NK-92 (cell line): ENCODE results near the gene RIC3.

Source experiments
- DNase-seq: peaks from one replicate; lab custom pipeline; 2025; ENCODE audit not compliant: unreplicated experiment; lab: John Stamatoyannopoulos, UW

RIC3 gene

GRCh38 chr11:8168485-8169257, at the start of gene RIC3:
Gene RIC3, minus strand, starts transcription at chr11:8169025. Its CDS starts 36 bp downstream, at chr11:8168989.
- DNase-seq, result no peak

- DNase-seq, result no peak
Measured at GRCh38 chr11:8218409-8218808, 49.6 kb upstream of the RIC3 start.

GRCh38 chr11:8217926-8218325, 49.1 kb upstream of the RIC3 start:
- DNase-seq, result no peak

GRCh38 chr11:8217136-8217535, 48.3 kb upstream of the RIC3 start:
- no peak for DNase-seq

GRCh38 chr11:8213376-8213775, 44.6 kb upstream of the RIC3 start:
- no peak for DNase-seq

GRCh38 chr11:8209208-8209807, 40.5 kb upstream of the RIC3 start:
- DNase-seq, result no peak

GRCh38 chr11:8207080-8208000, 38.5 kb upstream of the RIC3 start:
- DNase-seq, result no peak

GRCh38 chr11:8206251-8207079, 37.6 kb upstream of the RIC3 start:
- no peak for DNase-seq

GRCh38 chr11:8205566-8205965, 36.7 kb upstream of the RIC3 start:
- no peak for DNase-seq

- no peak for DNase-seq
Measured at GRCh38 chr11:8204596-8204995, 35.8 kb upstream of the RIC3 start.

- no peak for DNase-seq
Measured at GRCh38 chr11:8204025-8204424, 35.2 kb upstream of the RIC3 start.

- DNase-seq, result no peak
Measured at GRCh38 chr11:8203414-8203715, 34.5 kb upstream of the RIC3 start.

GRCh38 chr11:8202516-8203413, 33.9 kb upstream of the RIC3 start:
- no peak for DNase-seq

GRCh38 chr11:8201644-8202365, 33.0 kb upstream of the RIC3 start:
- DNase-seq, result no peak

- no peak for DNase-seq
Measured at GRCh38 chr11:8199676-8200075, 30.9 kb upstream of the RIC3 start.

- no peak for DNase-seq
Measured at GRCh38 chr11:8196749-8197148, 27.9 kb upstream of the RIC3 start.

GRCh38 chr11:8194956-8195355, 26.1 kb upstream of the RIC3 start:
- no peak for DNase-seq

- DNase-seq, result no peak
Measured at GRCh38 chr11:8192896-8193209, 24.0 kb upstream of the RIC3 start.
